Coronary artery (tissue), 2 donors: ENCODE data around the gene CMIP.

Experiments used
- DNase-seq: peaks from one replicate; pipeline ENCODE4 v3.0.0-alpha.2; 2017; ENCODE audit warnings: low spot score
- H3K27ac ChIP-seq, 2 donors: fragments of 200-600 bp; sonication (generic); one replicate each; pipeline ENCODE4 v1.5.1; 2016 to 2019
- H3K4me3 ChIP-seq: fragments of 200-600 bp; sonication (generic); 2 replicates; pipeline ENCODE4 v1.5.1; 2016; ENCODE audit warnings: mild to moderate bottlenecking, moderate library complexity
- CTCF ChIP-seq: fragments of 200-600 bp; sonication (generic); IDR thresholded peaks from one replicate; pipeline ENCODE4 v1.5.1; 2019; ENCODE audit warnings: antibody characterized with exemption

CMIP gene

GRCh38 chr16:81471882-81472281 is 27.3 kb downstream of the CMIP start:
- no peak for DNase-seq
- H3K27ac ChIP-seq = no peak overlapping the region
- H3K4me3 ChIP-seq = no peak overlapping the region
- no peak for TF ChIP-seq CTCF

- Histone ChIP-seq H3K27ac (peak overlapping the region in 1 of 2 donors; percentile 57), H3K4me3 (no peak overlapping the region)
- DNase-seq = no peak
- TF ChIP-seq CTCF = no peak
These were observed 27.8 kb downstream of the CMIP start for GRCh38 chr16:81472391-81472790.

- H3K27ac ChIP-seq = peak overlapping the region in 1 of 2 donors; percentile 57
- peak overlapping the region; percentile 6 for H3K4me3 ChIP-seq
- no peak for TF ChIP-seq CTCF
- no peak for DNase-seq
These were observed 28.5 kb downstream of the CMIP start for GRCh38 chr16:81473066-81473488.

- no peak for TF ChIP-seq CTCF
- no peak for DNase-seq
- peak overlapping the region; percentile 20 for H3K4me3 ChIP-seq
- H3K27ac ChIP-seq = peak overlapping the region in 1 of 2 donors; percentile 73
These were observed 28.9 kb downstream of the CMIP start for GRCh38 chr16:81473558-81473957.

GRCh38 chr16:81473969-81474959 is 29.7 kb downstream of the CMIP start:
- no peak for DNase-seq
- Histone ChIP-seq H3K4me3 (peak overlapping the region; percentile 20), H3K27ac (peak overlapping the region in 1 of 2 donors; percentile 73)
- TF ChIP-seq CTCF = no peak

GRCh38 chr16:81477697-81478693 is 33.4 kb downstream of the CMIP start:
- H3K4me3 ChIP-seq = no peak overlapping the region
- no peak for TF ChIP-seq CTCF
- DNase-seq = no peak
- peak overlapping the region in 1 of 2 donors; percentile 63 for H3K27ac ChIP-seq
